OCI-LY7 (cell line): ENCODE data around the gene CHN1.

Source experiments
- CTCF ChIP-seq: fragments of 200-600 bp; sonication (generic); conservative IDR thresholded peaks from 2 replicates; pipeline ENCODE4 v1.5.1; 2014; ENCODE audit warnings: mild to moderate bottlenecking, antibody characterized with exemption, low read length, moderate library complexity, mixed read lengths
- EZH2phosphoT487 ChIP-seq: fragments of 200-600 bp; sonication (generic); IDR thresholded peaks from 2 replicates; pipeline ENCODE4 v1.6.1; 2018; ENCODE audit warnings: low read depth, borderline replicate concordance, mild to moderate bottlenecking, mixed run types, antibody characterized with exemption, low read length, moderate library complexity, mixed read lengths

GRCh38 chr2:174970092-174970491 is 35.1 kb downstream of the CHN1 start:
- TF ChIP-seq CTCF: no peak
- no peak for TF ChIP-seq EZH2phosphoT487
